GM12878 (cell line): ENCODE data around the gene CFAP410. TPM values are rescaled to one million over a fixed set of nuclear protein-coding genes. Genes with fewer than 3 reads are reported as not detected.

Source experiments
- ATAC-seq: fragments of 200-7000 bp; cut with Tn5 transposase; 3 replicates; pipeline ENCODE4 v1.9.1; 2020; ENCODE audit warnings: mild to moderate bottlenecking, moderate library complexity
- BruUV-seq: library from RNA; stranded (reverse); fragments of 400-500 nt; replicated peaks from 2 replicates; lab custom pipeline; 2021; lab: Mats Ljungman, UMichigan
- CTCF ChIA-PET: fragments of 300-600 bp; sonication (Branson Sonifier 250); formaldehyde crosslinking; extraction: SDS; loops from one replicate; lab custom pipeline; 2021; ENCODE audit warnings: inconsistent platforms; lab: Yijun Ruan, JAX
- POLR2A ChIA-PET: fragments of 350-600 bp; formaldehyde crosslinking; extraction: SDS; loops from one replicate; lab custom pipeline; 2021; ENCODE audit warnings: inconsistent platforms; lab: Charles Lee
- RAD21 ChIA-PET: fragments of 300-600 bp; sonication (Branson Sonifier 250); formaldehyde crosslinking; loops from one replicate; lab custom pipeline; 2023; ENCODE audit warnings: antibody characterized with exemption; ENCODE audit not compliant: unreplicated experiment; lab: Charles Lee
- SMC1A ChIA-PET: fragments of 300-600 bp; sonication (Branson Sonifier 250); formaldehyde crosslinking; loops from one replicate; lab custom pipeline; 2023; ENCODE audit not compliant: unreplicated experiment, uncharacterized antibody; lab: Charles Lee
- DNase-seq: peaks from one replicate; pipeline ENCODE4 v3.0.0-alpha.2; 2011; ENCODE audit warnings: low read depth, low spot score
- FAIRE-seq: peaks from 3 replicates; lab custom pipeline; 2011; peaks lifted over from hg19 to GRCh38; lab: Jason Lieb, UNC
- H2AFZ ChIP-seq: 2 replicates; pipeline ENCODE4 v1.6.0; 2011; ENCODE audit warnings: low read depth, low read length, control low read depth; ENCODE audit not compliant: control insufficient read depth
- H3K27ac ChIP-seq: 2 replicates; pipeline ENCODE4 v1.5.1; 2011; ENCODE audit warnings: control low read depth; ENCODE audit not compliant: control insufficient read depth, insufficient read depth
- H3K27me3 ChIP-seq, 2 experiments: replicated peaks in 1 of 2; 2 replicates each; pipeline versions ENCODE4 v1.6.0 to v1.6.1; 2011; ENCODE audit warnings: low read length in 1 of 2; ENCODE audit not compliant: control insufficient read depth in 2 of 2, insufficient read depth in 2 of 2
- H3K36me3 ChIP-seq, 2 experiments: 2 replicates each; pipeline ENCODE4 v1.5.1; 2011; ENCODE audit warnings: low read length in 1 of 2; ENCODE audit not compliant: control insufficient read depth in 2 of 2, insufficient read depth in 2 of 2
- H3K4me1 ChIP-seq: 2 replicates; pipeline ENCODE4 v1.6.1; 2011; ENCODE audit warnings: mild to moderate bottlenecking, low read length, moderate library complexity, mixed read lengths; ENCODE audit not compliant: control insufficient read depth, insufficient read depth
- H3K4me2 ChIP-seq: 2 replicates; pipeline ENCODE4 v1.6.0; 2011; ENCODE audit warnings: control low read depth; ENCODE audit not compliant: control insufficient read depth, insufficient read depth
- H3K4me3 ChIP-seq: fragments of 200-600 bp; sonication (generic); 2 replicates; pipeline ENCODE4 v1.5.1; 2016
- H3K79me2 ChIP-seq: 2 replicates; pipeline ENCODE4 v1.6.0; 2011; ENCODE audit warnings: low read length; ENCODE audit not compliant: control insufficient read depth, insufficient read depth
- H3K9ac ChIP-seq: 2 replicates; pipeline ENCODE4 v1.8.0; 2011; ENCODE audit warnings: low read length, control low read depth, mixed read lengths; ENCODE audit not compliant: control insufficient read depth, insufficient read depth
- H3K9me3 ChIP-seq: replicated peaks from 3 replicates; pipeline ENCODE4 v1.5.1; 2011; ENCODE audit warnings: mild to moderate bottlenecking, low read length; ENCODE audit not compliant: control insufficient read depth, insufficient read depth
- H4K20me1 ChIP-seq: 2 replicates; pipeline ENCODE4 v1.6.0; 2011; ENCODE audit not compliant: control insufficient read depth, insufficient read depth
- CBFB ChIP-seq: IDR thresholded peaks from 2 replicates; pipeline ENCODE4 v1.6.1; 2016; ENCODE audit warnings: antibody characterized with exemption, low read depth
- CHD4 ChIP-seq: fragments of 200-600 bp; sonication (generic); IDR thresholded peaks from 2 replicates; pipeline ENCODE4 v1.6.1; 2016; ENCODE audit warnings: mild to moderate bottlenecking
- IKZF2 ChIP-seq, 2 experiments: fragments of 450-650 bp; IDR thresholded peaks; 2 replicates each; pipeline ENCODE4 v1.6.1; 2017; ENCODE audit warnings: mild to moderate bottlenecking in 2 of 2, moderate library complexity in 2 of 2
- LARP7 ChIP-seq: fragments of 450-650 bp; IDR thresholded peaks from 2 replicates; pipeline ENCODE4 v1.6.1; 2017; ENCODE audit warnings: mild to moderate bottlenecking
- PML ChIP-seq: IDR thresholded peaks from 2 replicates; pipeline ENCODE4 v1.6.1; 2012; ENCODE audit warnings: low read length, inconsistent platforms
- POLR2A ChIP-seq: IDR thresholded peaks from 2 replicates; pipeline ENCODE4 v1.6.1; 2011; ENCODE audit warnings: low read depth, mild to moderate bottlenecking, low read length
- SMARCA5 ChIP-seq: fragments of 450-650 bp; IDR thresholded peaks from 2 replicates; pipeline ENCODE4 v1.6.1; 2017; ENCODE audit warnings: mild to moderate bottlenecking
- SRF ChIP-seq, 2 experiments: IDR thresholded peaks; 2 replicates each; pipeline ENCODE4 v1.6.1; 2011; ENCODE audit warnings: low read depth in 2 of 2, low read length in 2 of 2, mild to moderate bottlenecking in 1 of 2, moderate library complexity in 1 of 2
- ZBTB33 ChIP-seq: fragments of 450-650 bp; IDR thresholded peaks from 2 replicates; pipeline ENCODE4 v1.6.1; 2017; ENCODE audit warnings: mild to moderate bottlenecking
- WGBS: methylation state at CpG from one replicate; pipeline ENCODE4 v1.1.6; 2016; ENCODE audit warnings: low lambda C conversion rate; ENCODE audit not compliant: insufficient replicate concordance, insufficient coverage; ENCODE audit errors: missing lambda C conversion rate; 5-methylcytosine and 5-hydroxymethylcytosine counted together
- in situ Hi-C: fragments of 300-500 bp; cut with MboI; formaldehyde crosslinking; loops from 9 replicates; pipeline ENCODE4 v1.14.3; 2018; ENCODE audit warnings: mixed read lengths
- intact Hi-C: fragments of 100-400 bp; cut with micrococcal nuclease; formaldehyde crosslinking; loops from one replicate; pipeline ENCODE4 v1.14.2; 2022; ENCODE audit not compliant: unreplicated experiment
- polyA plus RNA-seq, 11 experiments: library from polyadenylated mRNA; depleted of rRNA in 4 of 11; unstranded in 6 of 11; stranded (reverse) in 5 of 11; fragments of >200 nt; fragmentation: Nextera tagmentation in 4 of 11; fragmentation: Illumina TruSeq in 1 of 11; extraction: Ambion mirVana in 4 of 11; extraction: Trizol in 1 of 11; gene quantifications; 1 replicate in 1 of 11; 2 replicates in 10 of 11; pipeline versions ENCODE4 v1.2.1 to v1.2.3, GENCODE V29; 2011 to 2016; ENCODE audit warnings: inconsistent platforms in 2 of 11, missing spikeins in 2 of 11, low read depth in 1 of 11
- total RNA-seq, 4 experiments: library from RNA; depleted of rRNA in 3 of 4; stranded (reverse); fragments of >200 nt in 3 of 4; fragmentation: Illumina TruSeq in 1 of 4; extraction: Trizol in 1 of 4; gene quantifications; 2 replicates each; pipeline versions ENCODE4 v1.2.1 to v1.2.3, GENCODE V29; 2013 to 2021

Gene CFAP410
- total and polyA plus RNA-seq, 10 of the 15 experiments (the other 5 are each of a cell fraction or from before 2014, with no cell fraction given): 0.14 to 24.8 (median 11.3) TPM

- FAIRE-seq: no peak
- intact Hi-C loops (no loop called here), in situ Hi-C loops (no loop called here)
- CTCF ChIA-PET: no interaction called here
- Histone ChIP-seq H3K79me2 (no peaks in the 10 kb centered on the region), H3K36me3 (peaks cover 2 to 12% of the 10 kb centered on the region in 2 experiments; a peak in 3 of 4 replicates), H3K27ac (no peak overlapping the region), H3K4me2 (no peak overlapping the region), H3K9ac (no peak overlapping the region), H3K27me3 (no peaks in the 10 kb centered on the region), H4K20me1 (no peaks in the 10 kb centered on the region), H3K9me3 (no peaks in the 10 kb centered on the region), H3K4me1 (no peaks in the 10 kb centered on the region), H2AFZ (no peak overlapping the region), H3K4me3 (no peak overlapping the region)
- TF ChIP-seq IKZF2 (IDR thresholded peaks at IDR 0.05) (no peak), CBFB (no peak), POLR2A (no peak; the same call in none of the 2 replicates), LARP7 (no peak), CHD4 (no peak), SMARCA5 (no peak), PML (0 out of 2 replicates have a peak, but pooled peaks have one; percentile 32)
- ATAC-seq: no peak
- RAD21 ChIA-PET: no interaction called here
- BruUV-seq: no TSS peak
- SMC1A ChIA-PET: no interaction called here
- WGBS: 67% methylated on average over 10 of the region's 11 CpGs
- POLR2A ChIA-PET: no interaction called here
- no peak for DNase-seq
Observed at GRCh38 chr21:44327603-44327974, 11.6 kb downstream of the CFAP410 start.

- CTCF ChIA-PET: no interaction called here
Observed at GRCh38 chr21:44326716-44327602, 12.2 kb downstream of the CFAP410 start.

More at GRCh38 chr21:44326716-44327602, 12.2 kb downstream of the CFAP410 start:
- RAD21 ChIA-PET: no interaction called here
- intact Hi-C loops: no loop called here
- no peaks in the 10 kb centered on the region for H3K27me3 ChIP-seq
- TF ChIP-seq POLR2A (peak; percentile 54; the same call in 1 of the 2 replicates), SRF (IDR thresholded peaks at IDR 0.05; ENCODE audit: low read depth in 2 of 2, low read length in 2 of 2) (no peak), ZBTB33 (peak; percentile 98)
- TF ChIP-seq, all 136 proteins: peak for 2
- ChIA-PET SMC1A (no interaction called here), POLR2A (no interaction called here)
- Histone ChIP-seq H3K9me3 (no peaks in the 10 kb centered on the region), H3K4me3 (no peak overlapping the region), H3K4me2 (no peak overlapping the region), H3K4me1 (no peaks in the 10 kb centered on the region), H2AFZ (no peak overlapping the region), H3K79me2 (no peaks in the 10 kb centered on the region), H3K27ac (no peak overlapping the region), H4K20me1 (no peaks in the 10 kb centered on the region), H3K36me3 (peaks cover 2 to 15% of the 10 kb centered on the region in 2 experiments; a peak in 3 of 4 replicates), H3K9ac (no peak overlapping the region)
- in situ Hi-C loops: no loop called here
- FAIRE-seq (no peak), DNase-seq (no peak), ATAC-seq (no peak)
- BruUV-seq: no TSS peak
- 78% methylated on average over 26 of the region's 26 CpGs for WGBS
